ENCODE measurements around the gene CXorf49.

The CXorf49 gene

GRCh38 chrX:71671938-71672337, 46.1 kb downstream of the CXorf49 start:
- no peak for DNase-seq (ENCODE audit: low read depth in 2 of 2)

- DNase-seq (ENCODE audit: low read depth in 2 of 2), result peak in 1 of 2 donors; percentile 42
These were observed 46.9 kb downstream of the CXorf49 start for GRCh38 chrX:71671043-71671780.

GRCh38 chrX:71669947-71670346, 48.1 kb downstream of the CXorf49 start:
- DNase-seq (ENCODE audit: low read depth in 2 of 2), result peak in 1 of 2 donors; percentile 17

- DNase-seq (ENCODE audit: low read depth in 2 of 2), result no peak
These were observed 48.6 kb downstream of the CXorf49 start for GRCh38 chrX:71669492-71669891.

- DNase-seq (ENCODE audit: low read depth in 2 of 2), result no peak
These were observed 49.9 kb downstream of the CXorf49 start for GRCh38 chrX:71668248-71668595.

- DNase-seq (ENCODE audit: low read depth in 2 of 2), result no peak
These were observed 50.5 kb downstream of the CXorf49 start, which contains the start of gene LOC101059915 for GRCh38 chrX:71667328-71668247. Gene LOC101059915 (plus strand): TSS chrX:71667546.

- no peak for DNase-seq (ENCODE audit: low read depth in 2 of 2)
These were observed 51.6 kb downstream of the CXorf49 start for GRCh38 chrX:71666240-71667223.

- no peak for DNase-seq (ENCODE audit: low read depth in 2 of 2)
These were observed 52.3 kb downstream of the CXorf49 start for GRCh38 chrX:71665747-71666146.

- DNase-seq (ENCODE audit: low read depth in 2 of 2), result no peak
These were observed 53.1 kb downstream of the CXorf49 start for GRCh38 chrX:71664889-71665491.
